Measurements from ENCODE around the gene ELOVL1.
"Not testable (repeated sequence)": the region's sequence is repeated elsewhere in the genome, so short reads cannot be mapped to it uniquely, and the experiment has no call there.

ELOVL1 gene

GRCh38 chr1:43367904-43368645 lies at the start of gene ELOVL1:
Gene ELOVL1 (minus strand): TSS chr1:43368011. CDS start chr1:43365609, 2,402 bp downstream.
- DNase-seq = peak; percentile 93

DNA sequence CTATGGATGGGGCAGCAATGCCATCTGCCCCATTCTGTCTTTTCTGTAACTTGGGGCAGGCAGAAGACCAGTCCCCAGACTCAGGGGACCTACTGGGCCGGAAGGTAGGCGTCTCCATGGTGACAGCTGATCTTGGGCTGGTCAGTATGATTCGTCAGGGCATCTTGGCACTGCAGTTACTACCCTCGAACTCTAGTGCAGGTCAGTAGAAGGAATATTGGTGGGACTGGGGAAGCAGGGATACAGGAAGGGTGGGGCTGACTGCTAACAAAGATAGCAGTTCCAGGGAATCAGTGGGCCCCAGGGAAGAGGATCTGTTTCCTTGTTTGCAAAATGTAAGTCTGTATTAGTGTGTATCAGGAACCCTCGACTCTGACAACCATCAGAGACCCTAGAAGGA lies 48.1 kb upstream of the ELOVL1 start:
- DNase-seq = no peak

- DNase-seq = peak; percentile 51
Measured at GRCh38 chr1:43414634-43415223, 46.9 kb upstream of the ELOVL1 start.

DNA sequence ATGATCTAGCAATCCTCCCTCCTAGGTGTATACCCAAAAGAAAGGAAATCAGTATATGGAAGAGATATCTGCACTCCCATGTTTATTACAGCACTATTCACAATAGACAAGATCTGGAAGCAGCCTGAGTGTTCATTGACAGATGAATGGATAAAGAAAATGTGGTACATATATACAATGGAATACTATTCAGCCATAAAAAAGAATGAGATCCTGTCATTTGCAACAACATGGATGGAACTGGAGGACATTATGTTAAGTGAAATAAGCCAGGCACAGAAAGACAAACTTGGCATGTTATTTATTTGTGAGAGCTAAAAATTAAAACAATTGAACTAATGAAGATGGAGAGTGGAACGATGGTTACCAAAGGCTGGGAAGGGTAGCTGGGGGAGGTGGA lies 45.6 kb upstream of the ELOVL1 start:
- not testable (repeated sequence) for DNase-seq

DNA sequence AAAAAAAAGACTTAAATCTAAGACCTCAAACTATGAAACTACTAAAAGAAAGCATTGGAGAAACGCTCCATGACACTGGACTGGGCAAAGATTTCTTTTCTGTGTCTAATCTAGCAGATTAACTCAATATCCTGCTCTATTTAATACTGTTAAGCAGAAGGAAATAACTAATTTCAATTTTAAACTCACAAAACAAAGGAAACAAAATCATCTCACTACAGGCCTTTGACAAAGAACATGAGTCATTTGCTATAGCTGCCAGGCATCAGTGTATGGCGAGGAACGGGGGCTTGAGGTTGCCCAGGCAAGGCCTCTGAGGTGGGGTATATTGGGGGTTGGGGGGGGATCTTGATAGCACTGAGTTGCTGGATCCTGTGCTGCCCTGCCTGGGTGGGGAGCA lies 42.8 kb upstream of the ELOVL1 start:
- no peak for DNase-seq

GRCh38 chr1:43405876-43406234 lies 38.0 kb upstream of the ELOVL1 start:
- DNase-seq = no peak

GRCh38 chr1:43405219-43405875 lies 37.5 kb upstream of the ELOVL1 start:
- DNase-seq = no peak

GRCh38 chr1:43404353-43404752 lies 36.5 kb upstream of the ELOVL1 start:
- DNase-seq = no peak

DNA sequence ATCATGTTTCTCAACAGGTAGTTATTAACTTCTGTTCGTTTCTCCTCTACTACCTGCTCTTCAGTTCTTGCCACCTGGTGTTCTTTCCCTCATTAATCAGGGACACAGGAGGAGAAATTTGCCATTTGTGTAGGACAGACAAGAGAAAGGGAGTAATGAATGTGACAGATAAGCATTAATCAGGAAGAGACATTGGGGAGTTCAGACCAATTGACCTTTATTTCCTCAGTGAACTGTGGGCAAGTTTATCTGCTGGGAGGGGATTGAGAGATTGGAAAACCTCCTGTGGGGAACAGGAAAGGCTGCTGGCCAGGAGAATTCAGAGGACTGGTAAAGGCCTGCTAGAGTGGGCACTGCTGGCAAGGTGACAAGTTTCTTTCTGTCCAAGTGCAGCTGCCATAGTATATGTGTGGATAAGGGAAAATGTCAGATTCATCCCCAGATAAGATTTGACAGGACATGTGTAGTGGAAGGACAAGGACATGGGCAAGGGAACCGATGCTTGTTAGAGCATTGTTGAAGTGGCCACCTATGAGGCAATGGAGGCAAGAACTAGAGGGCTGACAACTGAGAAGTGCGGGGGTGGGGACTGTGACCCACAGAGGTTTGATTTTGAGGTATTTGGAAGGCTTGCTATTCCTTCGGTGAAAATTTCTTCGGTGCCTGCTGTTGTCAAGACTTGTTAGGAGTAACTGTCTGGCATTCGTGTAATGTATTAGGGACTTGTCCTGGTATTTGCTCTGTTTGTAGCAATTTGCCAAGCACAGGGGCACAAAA lies 34.5 kb upstream of the ELOVL1 start:
- no peak for DNase-seq

DNA sequence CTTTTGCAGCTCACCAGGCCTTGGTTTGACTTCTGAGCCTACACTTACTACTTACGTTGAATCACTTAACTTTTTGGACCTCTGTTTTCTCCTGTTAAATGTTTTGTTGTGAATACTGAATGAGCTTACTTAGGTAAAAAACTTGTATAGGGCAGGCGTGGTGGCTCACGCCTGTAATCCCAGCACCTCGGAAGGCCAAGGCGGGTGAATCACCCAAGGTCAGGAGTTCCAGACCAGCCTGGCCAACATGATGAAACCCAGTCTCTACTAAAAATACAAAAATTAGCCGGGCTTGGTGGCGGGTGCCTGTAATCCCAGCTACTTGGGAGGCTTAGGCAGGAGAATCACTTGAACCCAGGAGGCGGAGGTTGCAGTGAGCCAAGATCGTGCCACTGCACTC lies 32.6 kb upstream of the ELOVL1 start:
- not testable (repeated sequence) for DNase-seq

DNA sequence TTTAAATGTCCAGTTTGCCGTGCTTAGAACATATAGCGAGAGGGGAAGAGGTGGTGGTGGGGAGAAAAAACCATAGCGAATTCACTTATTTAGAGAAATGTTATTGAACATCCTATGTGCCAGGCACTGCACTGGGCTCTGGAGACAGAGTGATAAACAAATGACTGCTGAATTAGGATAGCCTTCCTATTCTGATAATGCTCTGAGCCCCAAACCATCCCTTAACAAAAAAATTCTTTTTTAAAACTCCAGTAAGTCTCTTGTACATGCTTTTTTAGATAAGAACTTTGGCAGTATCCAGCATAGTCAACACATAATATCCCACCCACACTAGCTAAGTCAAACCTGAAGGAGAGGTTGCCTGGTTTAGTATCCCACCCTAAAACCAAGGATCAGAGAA lies 30.4 kb upstream of the ELOVL1 start:
- no peak for DNase-seq

- no peak for DNase-seq
Measured at GRCh38 chr1:43396059-43396458, 28.2 kb upstream of the ELOVL1 start.

GRCh38 chr1:43395523-43395922 lies 27.7 kb upstream of the ELOVL1 start:
- no peak for DNase-seq

GRCh38 chr1:43392702-43393101 lies 24.9 kb upstream of the ELOVL1 start:
- no peak for DNase-seq

DNA sequence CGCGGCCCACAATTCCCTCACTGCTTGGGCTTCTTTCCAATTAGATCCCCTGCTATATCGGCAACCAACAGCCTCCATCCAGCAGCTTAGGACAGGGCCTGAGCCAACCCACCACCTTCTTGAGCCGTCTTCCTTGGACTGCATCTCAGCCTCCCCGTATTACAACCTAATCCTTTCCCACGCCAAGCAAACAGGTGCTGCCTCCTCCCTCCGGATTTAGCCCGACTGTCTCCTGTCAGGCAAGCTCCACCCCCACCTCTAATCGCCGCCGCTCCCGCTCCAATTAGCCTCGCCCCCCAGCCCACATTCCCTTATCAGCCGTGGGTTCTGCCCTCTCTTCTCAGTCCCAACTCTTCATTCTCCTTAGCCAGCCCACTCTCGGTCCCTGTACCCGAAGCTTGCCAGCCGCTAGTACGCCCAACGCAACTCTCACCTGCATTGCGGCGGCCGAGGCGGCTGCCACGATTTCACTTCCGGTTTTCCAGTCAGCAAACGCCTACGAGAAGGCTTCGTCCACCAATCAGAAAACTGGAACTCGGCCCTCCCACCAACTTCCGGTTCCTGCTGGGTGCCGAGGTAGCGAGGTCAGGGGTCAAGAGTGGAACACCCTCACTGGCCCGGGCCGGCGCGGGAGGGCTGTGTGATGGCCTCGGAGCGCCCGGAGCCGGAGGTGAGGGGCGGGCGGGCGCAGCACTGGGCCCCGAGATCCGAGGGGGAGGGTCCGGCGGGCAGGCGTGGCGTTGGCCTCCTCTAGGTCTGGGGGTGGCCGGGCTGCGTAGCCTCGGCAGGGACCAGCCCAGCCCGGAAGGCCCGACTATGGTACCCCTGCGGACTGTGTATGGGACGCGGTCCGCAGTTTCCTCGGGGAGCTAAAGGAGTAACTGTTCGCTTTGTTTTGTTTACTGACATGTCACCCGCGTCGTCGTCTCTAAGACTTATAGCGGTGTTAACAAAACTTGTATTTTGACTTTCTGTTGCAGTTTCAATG lies 21.8 kb upstream of the ELOVL1 start, which contains the start of the genes MED8 and SZT2:
TSS of gene MED8 (minus strand) at position 475 of the 988 bp plus-strand sequence. CDS start at position 439, 36 bp downstream.
TSS of gene SZT2 (plus strand) at position 574 of the 988 bp plus-strand sequence. CDS start at position 644, 70 bp downstream.
- DNase-seq = peak; percentile 97

DNA sequence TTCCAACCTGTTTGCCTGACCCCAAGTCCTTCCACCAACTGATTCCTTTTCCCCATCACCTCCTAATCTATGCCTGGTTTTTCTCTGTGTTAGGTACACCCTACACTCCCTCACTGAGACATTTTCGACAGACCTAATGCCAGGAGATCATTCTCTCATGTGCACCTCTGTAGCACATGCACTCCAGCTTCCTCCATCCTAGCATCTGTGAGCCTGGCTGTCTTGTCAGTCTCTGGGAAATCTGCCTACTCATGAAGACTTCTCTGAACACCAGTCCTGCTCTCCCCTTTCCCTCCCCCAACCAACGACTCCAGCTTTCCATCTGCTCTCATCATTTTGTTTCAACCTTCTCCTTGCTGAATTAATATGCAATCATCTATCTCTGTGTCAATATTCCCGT lies 20.8 kb upstream of the ELOVL1 start:
- DNase-seq = no peak

DNA sequence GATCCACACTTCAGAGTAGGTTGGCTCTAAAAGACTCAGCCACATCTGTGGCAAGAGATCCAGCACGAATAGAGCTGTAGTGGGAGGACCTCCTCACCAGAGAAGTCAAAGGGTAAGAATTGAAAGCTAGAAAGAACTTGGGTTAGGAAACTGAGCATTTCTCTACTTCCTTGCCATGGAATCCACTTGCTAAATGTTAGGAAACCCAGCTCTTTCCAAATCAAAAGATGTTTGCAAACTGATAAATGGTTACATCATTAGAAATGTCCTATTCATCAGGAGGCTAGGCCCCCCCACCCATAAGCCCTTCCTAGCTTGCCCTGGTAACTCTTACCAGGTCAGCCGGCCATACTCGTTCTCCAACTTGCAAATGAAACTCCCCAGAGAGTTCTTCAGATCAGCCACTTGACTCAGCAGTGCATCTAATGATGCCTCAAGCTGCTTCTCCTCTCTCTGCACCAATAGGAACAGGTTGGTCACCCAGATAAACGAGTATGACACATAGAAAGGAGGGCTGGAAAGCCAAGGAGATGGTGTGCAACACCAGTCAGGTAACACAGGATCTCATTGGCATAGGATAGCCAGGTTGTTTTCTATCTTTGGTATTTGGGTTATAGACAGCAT lies 20.3 kb upstream of the ELOVL1 start:
- DNase-seq = no peak

- no peak for DNase-seq
Measured at GRCh38 chr1:43386676-43387075, 18.9 kb upstream of the ELOVL1 start.

DNA sequence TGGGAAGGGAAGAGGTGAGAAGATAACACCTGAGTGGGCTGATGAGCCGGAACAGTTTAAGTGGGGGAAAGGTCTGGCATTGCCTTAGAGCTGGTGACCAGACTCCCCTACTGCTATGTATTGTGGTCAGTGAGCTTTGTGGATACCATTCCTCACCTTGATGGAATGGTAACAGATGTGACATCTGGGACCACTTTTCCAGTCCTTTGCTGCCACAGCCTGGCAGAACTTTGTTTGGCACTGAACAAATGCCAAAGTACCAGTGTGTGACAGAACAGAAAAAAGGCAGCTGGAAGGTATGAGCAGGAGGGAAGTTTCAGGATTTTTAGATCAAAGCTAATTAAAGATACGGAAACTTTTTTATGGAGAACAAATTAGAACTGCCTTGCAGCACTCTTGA lies 15.6 kb upstream of the ELOVL1 start:
- no peak for DNase-seq

GRCh38 chr1:43382027-43382779 lies 14.4 kb upstream of the ELOVL1 start:
- no peak for DNase-seq

- DNase-seq = no peak
Measured at GRCh38 chr1:43381612-43382011, 13.8 kb upstream of the ELOVL1 start.

Data from right hindlimb (tissue), 1 donor.